Uterus (tissue), 2 donors: ENCODE measurements around the gene FCHSD2.

Experiments
- POLR2A ChIP-seq, 2 donors: fragments of 450-650 bp; IDR thresholded peaks; one replicate each; pipeline ENCODE4 v1.6.1; 2016; ENCODE audit warnings: antibody characterized with exemption in 2 of 2, mild to moderate bottlenecking in 1 of 2, moderate library complexity in 1 of 2
- TF ChIP-seq, protein P1 (sequence below), 4 experiments: fragments of 200-600 bp in 2 of 4; fragments of 450-650 bp in 2 of 4; sonication (generic) in 2 of 4; IDR thresholded peaks; one replicate each; pipeline ENCODE4 v1.5.1; 2016 to 2019; ENCODE audit warnings: antibody characterized with exemption in 4 of 4, mild to moderate bottlenecking in 2 of 4, moderate library complexity in 1 of 4

DNA sequence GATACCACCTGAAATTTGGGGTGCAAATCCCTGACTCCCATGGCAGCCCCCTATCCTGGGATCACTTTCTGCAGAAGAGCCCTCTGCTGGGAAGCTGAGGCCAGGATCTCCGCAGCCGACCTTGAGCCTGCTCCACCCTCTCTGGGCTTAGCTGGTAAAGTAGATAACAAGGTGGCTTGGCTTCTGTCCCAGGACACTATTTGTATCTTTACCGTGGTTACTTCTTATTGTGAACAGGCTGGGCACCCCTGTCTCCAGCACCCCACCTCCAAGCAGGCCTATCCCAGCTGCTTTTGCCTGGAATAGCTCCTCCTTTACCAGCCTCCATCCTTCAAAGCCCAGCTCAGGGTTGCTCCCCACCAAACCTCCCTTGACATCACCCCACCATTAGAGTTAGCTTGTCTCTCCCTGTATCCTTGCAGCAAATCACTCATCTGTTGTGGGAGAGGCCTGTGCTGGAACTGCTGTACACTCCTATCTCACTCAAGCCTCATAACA lies 40.8 kb upstream of the FCHSD2 start:
- TF ChIP-seq, protein P1, sequence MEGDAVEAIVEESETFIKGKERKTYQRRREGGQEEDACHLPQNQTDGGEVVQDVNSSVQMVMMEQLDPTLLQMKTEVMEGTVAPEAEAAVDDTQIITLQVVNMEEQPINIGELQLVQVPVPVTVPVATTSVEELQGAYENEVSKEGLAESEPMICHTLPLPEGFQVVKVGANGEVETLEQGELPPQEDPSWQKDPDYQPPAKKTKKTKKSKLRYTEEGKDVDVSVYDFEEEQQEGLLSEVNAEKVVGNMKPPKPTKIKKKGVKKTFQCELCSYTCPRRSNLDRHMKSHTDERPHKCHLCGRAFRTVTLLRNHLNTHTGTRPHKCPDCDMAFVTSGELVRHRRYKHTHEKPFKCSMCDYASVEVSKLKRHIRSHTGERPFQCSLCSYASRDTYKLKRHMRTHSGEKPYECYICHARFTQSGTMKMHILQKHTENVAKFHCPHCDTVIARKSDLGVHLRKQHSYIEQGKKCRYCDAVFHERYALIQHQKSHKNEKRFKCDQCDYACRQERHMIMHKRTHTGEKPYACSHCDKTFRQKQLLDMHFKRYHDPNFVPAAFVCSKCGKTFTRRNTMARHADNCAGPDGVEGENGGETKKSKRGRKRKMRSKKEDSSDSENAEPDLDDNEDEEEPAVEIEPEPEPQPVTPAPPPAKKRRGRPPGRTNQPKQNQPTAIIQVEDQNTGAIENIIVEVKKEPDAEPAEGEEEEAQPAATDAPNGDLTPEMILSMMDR (IDR thresholded peaks at IDR 0.05) = no peak
- no peak for TF ChIP-seq POLR2A (IDR thresholded peaks at IDR 0.05)
